HUDEP-2 (cell line): ENCODE measurements around the gene ZNF169.
"Not testable (repeated sequence)": the region's sequence is repeated elsewhere in the genome, so short reads cannot be mapped to it uniquely, and the experiment has no call there.

Source experiments
- DNase-seq, 76 experiments: peaks; one replicate each; lab custom pipeline; 2025; ENCODE audit not compliant: unreplicated experiment in 76 of 76; lab: John Stamatoyannopoulos, UW

The ZNF169 gene

DNA sequence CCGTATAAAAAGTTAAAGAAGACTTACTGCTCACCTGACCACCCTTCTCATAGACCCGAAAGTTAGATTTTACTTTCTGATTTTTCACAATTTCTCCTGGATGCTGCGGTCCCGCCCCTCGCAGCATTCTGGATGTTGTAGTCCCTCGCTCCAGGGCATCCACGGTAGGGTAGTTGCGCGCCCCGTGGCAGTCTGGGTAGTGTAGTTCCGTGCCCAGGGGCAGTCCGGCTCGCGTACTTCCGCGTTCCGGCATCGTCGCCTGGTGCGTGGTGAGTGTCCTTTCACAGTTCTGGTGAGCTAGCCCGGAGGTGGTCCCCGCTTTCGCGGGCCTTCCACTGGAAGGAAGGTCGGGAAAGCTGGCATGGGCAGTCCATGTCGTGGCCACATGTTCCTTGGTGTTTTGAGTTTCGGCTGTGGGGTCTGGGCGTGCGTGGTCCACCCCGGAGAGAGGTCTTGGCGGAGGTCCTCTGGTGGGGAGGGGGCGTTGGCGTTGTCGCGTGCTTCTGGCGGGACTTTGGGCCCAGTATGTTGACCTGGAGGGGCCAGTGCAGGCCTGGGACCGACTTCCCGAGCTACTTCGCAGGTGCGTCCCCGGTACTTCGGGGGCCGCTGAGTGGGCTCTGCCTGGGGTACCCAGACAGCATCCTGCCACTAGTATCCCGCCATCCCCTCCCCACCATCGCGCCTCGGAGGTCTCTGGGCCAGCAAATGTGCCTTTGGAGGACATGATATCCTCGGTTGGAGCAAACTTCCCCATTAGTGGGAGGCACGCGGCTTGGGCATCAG lies at the start of gene ZNF169:
TSS of gene ZNF169 (plus strand) at position 222 of the 786 bp plus-strand sequence. CDS start 19,515 bp downstream, outside the sequence.
- peak in 73 of 76 experiments; percentile 8 to 90 (median 77) for DNase-seq

DNA sequence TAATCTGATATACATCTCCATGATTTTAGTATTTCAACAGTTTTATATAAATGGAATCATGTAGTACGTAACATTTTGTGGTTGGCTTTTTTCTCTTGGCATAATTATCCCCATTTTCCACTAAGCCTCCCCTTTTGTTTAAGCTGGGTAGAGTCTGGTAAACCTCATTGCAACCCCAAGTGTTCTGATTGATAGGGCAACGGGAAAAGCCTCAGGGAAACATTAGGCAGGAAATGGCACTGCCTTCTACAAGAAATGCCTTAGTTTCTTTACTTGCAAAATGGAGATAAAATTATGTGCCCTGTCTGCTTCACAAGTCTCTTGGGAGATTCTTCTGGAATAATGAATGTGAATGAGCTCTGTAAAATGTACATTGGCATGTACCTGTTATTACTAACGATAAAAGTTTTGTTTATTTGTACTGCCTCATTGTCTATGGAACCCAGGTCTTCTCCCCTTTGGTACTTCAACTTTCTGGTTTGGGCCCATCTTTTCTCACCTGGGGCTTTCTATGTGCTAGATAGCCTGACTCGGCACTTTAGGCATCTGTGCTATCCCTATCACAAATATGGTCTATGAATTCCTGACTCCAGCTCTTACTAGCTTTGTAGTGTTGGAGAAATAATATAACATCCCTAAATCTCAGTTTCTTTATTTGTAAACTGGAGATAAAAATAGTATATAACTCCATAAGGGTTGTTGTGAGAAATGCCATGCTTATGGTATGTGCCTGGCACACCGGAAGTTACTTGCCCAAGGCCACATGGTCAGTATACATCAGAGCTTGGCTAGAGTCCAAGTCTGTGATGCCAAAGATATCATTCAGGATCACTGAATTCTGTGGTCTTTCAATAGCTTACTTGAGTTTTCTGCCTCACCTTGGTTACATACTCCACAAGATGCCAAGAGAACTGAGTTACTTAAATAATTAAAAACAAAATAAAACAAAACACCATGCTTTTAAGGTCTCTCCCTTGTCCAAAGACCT lies 48.2 kb upstream of the ZNF169 start:
- DNase-seq = peak in 2 of 76 experiments; percentile 3 to 5

DNA sequence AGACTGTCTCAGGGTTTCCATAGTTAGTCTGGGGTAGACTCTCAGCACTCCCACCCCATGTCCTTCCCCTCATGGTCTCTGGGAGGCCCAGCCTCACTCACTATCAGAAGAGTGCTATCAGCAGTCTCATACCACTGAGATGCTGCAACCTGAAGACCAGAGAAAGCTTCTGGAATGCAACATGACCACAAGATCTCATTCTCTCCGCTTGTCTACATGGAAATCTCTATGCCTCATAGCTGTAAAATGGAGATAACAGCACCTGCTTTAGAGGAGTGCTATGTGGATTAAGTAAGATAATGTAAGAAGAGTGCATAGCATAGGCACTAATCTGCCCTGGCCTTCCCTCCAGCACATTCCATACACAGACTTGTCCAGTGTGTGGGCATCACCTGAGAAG lies 47.0 kb upstream of the ZNF169 start:
- peak in 15 of 76 experiments; percentile 1 to 43 (median 10) for DNase-seq

DNA sequence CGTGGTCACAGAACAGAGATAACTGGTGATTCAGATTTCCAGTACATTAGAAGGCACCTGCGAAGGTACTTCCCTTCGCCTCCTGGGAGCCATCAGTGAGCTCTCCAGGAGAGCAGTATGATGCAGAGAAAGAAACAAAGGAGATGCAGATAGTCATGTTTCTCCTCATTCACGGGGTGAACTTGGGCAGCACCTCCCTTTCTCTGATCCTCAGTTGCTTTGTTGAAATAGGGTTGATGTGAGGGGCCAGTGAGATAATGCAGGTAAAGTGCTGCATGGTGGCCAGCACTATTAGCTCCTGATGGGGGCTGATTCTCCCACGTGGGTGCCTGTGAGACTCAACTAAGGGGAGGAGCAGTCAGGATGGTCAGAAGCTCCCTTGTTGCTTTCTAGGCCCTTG lies 46.6 kb upstream of the ZNF169 start:
- no peak for DNase-seq

DNA sequence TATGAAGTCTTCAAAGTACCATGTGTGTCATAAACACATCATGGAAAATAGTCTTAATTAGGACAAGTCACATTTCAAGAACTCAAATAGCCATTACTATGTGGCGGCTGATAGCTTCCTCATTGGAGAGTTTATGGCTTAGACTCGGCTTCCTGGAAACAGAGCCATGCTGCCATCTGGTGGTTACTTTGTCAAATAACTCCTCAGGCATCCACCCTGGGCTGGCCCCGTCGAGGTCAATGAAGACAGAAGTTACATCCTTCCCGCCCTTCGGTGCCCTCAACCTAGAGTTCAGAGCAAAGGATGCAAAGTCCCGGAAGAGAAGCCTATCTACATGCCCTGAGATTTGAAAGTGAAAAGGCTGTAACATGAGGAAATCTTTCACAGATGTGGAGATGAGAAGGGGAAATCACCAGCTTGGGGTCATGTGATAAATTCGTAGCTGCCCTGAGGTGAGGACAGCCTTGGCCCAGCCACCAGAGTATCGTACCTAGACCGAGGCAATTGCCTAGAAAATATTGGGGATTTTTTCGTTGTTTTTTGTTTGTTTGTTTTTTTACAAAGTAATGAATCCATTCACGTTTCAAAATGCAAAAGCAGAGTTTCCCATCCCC lies 45.5 kb upstream of the ZNF169 start:
- DNase-seq = peak in 68 of 76 experiments; percentile 2 to 77 (median 46)

DNA sequence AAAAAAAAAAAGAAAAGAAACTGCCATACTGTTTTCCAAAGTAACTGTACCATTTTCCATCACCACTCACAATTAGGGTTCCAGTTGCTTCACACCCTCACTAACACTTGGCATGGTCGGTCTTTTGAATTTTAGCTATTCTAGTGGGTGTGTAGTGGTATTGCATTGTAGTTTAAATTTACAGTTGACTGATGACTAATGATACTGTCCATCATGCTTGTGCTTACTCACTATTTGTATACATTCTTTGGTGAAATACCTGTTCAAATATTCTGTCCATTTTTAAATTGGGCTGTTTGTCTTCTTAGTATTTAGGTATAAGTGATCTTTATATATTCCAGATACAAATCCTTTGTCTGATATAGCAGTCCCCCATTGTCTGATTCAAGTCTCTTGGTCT lies 36.2 kb upstream of the ZNF169 start:
- no peak for DNase-seq

DNA sequence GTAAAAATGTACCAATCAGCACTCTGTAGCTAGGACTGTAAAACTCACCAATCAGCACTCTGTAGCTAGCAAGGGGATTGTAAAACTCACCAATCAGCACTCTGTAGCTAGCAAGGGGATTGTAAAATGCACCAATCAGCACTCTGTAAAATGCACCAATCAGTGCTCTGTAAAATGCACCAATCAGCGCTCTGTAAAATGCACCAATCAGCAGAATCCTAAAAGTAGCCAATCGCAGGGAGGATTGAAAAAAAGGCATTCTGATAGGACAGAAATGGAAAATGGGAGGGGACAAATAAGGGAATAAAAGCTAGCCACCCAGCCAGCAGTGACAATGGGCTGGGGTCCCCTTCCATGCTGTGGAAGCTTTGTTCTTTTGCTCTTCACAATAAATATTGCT lies 33.7 kb upstream of the ZNF169 start:
- DNase-seq = not testable (repeated sequence)

DNA sequence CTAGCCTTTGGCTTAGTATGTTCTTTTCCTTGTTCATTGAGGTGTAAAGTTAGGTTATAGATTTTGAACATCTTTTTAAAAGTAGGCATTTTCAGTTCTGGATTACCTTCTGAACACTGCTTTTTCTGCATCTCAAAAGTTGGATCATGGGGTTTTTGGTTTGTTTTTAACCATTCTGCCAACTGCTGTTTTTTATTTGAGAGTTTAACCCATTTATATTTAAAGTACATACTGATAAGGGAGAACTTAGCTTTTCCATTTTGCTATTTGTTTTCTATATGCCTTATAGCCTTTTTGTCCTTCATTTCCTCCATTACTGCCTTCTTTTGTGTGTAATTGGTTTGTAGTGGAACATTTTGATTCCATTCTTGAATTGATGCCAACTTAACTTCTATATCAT lies 30.5 kb upstream of the ZNF169 start:
- no peak for DNase-seq

DNA sequence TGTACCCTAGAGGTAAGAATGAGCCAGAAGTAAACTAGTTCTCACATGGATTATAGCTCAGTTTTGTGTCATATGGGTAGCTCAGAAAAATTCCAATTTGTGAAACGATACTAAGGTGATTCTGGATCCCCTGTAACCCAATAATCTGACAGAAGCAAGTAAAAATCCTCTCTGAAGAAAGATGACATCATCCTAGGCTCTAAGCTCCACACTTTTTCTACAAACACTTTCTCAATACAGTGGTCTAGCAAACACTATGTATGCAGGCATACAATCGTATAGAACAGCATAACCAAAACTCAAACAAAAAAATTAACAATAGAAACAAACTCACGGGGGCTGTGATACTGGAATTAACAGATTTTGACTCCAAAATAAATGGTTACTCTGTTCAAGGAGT lies 26.7 kb upstream of the ZNF169 start:
- DNase-seq = no peak

DNA sequence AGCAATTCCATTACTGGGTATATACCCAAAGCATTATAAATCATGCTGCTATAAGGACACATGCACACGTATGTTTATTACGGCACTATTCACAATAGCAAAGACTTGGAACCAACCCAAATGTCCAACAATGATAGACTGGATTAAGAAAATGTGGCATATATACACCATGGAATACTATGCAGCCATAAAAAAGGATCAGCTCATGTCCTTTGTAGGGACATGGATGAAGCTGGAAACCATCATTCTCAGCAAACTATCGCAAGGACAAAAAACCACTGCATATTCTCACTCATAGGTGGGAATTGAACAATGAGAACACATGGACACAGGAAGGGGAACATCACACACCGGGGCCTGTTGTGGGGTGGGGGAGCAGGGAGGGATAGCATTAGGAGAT lies 18.0 kb upstream of the ZNF169 start:
- DNase-seq = not testable (repeated sequence)

DNA sequence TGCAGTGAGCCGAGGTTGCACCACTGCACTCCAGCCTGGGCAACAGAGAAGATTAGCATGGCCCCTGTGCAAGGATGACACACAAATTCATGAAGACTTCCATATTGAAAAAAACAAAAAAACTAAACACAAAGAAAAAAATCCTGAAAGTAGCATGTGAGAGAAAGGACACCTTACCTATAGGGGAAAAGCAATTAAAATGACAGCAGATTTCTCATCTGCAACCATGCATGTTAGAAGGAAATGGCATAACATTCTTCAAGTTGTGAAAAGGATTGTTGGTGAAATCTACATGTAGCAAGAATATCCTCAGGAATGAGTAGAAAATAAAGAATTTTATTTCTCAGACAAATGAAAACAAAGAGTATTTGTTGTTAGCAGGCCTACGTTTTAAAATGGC lies 13.4 kb upstream of the ZNF169 start:
- DNase-seq = no peak

DNA sequence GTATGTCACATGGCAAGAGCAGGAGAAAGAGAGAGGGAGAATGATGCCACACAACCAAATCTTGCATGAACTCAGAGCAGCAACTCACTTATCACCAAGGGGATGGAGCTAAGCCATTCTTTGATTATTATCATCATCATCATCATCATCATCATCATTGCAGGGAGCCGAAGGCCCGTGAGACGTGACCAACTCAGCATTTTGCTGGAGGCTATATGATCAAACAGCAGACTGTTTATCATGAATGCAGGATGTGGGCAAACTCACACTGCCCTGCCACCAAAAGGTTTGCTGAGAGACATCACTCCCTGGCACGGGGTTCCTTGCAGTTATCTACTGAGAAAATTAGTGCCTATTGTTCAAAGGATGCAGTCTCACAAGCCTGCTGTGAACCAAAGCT lies 8.6 kb upstream of the ZNF169 start:
- no peak for DNase-seq

DNA sequence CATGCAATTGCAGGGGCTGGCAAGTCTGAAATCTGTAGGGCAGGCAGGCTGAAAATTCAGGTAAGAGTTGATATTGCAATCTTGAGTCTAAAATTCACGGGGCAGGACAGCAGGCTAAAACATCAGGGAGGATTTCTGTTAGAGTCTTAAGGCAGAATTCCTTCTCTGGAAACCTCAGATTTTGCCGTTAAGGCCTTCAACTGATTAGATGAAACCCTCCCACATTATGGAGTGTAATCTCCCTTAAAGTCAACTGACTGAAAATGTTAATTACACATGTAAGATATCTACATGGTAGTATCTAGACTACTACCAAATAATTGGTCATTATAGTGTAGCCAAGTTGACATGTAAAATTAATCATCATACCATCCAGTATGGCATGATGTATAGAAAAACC lies 3.1 kb upstream of the ZNF169 start:
- DNase-seq = no peak

DNA sequence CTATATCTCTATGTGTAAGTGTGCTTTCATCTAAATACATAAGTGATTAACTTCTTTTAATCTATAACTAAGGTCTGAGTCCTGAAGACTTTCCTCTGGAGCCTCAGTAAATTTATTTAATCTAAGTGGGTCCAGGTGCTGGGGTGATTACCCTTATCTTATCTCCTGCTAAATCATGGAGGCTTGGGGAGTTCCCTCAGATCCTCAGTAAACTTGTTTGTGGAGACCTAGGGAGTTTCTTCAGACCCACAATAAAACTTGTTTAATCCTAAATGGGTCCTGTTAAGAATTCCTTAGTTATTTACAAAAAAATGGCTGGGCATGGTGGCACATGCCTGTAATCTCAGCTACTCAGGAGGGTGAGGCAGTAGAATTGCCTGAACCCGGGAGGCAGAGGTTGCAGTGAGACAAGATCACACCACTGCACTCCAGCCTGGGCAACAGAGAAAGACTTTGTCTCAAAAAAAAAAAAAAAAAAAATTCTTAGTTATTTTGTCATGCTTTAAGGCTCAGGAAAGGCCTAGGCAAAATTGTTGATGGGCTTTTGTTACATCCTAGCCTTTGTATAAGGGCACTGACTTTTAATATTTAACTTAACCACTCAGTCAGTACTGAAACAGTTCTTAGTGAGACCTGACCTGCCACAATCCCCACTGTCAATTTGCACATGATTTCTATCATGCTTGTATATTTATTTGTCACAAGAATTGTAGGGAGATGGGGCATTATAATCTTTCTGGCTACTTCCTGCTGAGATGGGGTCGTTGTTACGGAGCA lies 6.7 kb downstream of the ZNF169 start:
- DNase-seq = peak in 1 of 76 experiments; percentile 18

DNA sequence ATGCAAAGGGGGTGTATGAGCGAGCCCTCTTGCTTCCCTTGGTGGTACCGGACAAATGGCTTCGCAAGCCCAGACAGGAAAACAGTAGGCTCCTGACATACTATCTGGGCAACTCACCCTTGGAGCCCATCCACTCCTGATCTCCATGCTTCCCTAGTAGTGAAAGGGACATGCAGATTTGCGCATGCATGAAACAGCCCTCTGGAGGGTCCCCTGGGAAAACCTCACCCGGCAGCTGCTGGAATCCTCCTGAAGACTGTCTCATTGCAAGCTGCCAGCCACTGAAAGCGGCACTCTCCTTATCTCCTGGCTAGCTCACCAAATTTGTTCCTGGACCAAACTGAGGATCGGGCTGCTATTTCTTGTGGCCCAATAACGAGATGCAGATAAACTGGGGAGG lies 10.2 kb downstream of the ZNF169 start:
- peak in 6 of 76 experiments; percentile 6 to 42 (median 18) for DNase-seq

DNA sequence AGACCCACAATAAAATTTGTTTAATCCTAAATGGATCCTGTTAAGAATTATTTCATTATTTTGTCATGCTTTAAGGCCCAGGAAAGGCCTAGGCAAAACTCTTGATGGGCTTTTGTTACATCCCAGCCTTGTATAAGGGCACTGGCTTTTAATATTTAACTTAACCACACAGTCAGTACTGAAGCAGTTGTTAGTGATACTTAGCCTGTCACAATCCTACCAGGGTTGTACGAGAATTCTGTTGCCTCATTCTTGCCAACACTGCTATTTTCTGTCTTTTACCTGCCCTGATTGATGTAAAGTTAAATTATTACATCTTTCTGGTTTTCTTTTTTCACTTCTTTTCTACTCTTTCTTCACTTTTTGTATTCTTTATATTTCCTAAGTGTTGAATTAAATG lies 10.9 kb downstream of the ZNF169 start:
- DNase-seq = no peak

DNA sequence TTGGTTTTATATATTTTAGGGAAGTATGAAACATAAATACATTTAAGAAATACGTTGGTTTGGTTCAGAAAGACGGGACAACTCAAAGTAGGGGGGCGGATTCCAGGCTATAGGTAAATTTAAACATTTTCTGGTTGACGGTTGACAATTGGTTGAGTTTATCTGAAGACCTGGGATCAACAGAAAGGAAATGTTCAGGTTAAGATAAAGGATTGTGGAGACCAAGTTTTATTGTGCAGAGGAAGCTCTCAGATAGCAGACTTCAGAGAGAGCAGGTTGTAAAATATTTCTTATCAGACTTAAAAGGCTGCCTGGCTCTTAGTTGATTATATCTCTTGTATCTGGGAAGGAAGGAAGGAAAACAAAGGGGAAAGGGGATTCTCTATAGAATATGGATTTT lies 17.9 kb downstream of the ZNF169 start:
- peak in 4 of 76 experiments; percentile 9 to 34 (median 14) for DNase-seq

DNA sequence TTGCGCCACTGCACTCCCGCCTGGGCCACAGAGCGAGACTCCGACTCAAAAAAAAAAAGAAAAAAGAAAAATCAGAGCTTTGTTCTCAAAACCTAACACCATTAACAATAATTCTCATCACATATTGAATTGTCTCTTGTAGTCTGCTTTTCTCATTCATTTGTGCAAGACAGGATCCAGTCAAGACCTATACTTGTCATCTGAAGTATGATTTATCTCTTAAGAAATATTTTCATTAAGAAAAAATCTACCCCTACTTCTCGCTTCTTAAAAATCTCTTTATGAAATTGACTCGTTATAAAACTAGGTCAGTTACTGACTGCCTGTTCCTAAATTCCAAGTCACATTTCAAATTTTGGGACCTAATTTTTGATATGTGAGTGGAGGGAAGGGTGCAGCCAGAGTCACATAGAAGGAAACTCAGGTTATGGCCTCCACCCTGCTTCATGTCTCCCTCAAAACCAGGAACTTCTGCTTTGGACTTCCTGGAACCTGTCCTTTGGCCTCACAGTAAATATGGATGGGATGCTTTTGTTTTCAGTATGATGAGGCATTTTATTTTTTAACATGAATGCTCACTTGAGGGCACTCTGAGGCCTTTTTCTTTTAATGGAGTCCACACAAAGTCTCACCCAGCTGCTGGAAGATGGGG lies 18.9 kb downstream of the ZNF169 start:
- no peak for DNase-seq

DNA sequence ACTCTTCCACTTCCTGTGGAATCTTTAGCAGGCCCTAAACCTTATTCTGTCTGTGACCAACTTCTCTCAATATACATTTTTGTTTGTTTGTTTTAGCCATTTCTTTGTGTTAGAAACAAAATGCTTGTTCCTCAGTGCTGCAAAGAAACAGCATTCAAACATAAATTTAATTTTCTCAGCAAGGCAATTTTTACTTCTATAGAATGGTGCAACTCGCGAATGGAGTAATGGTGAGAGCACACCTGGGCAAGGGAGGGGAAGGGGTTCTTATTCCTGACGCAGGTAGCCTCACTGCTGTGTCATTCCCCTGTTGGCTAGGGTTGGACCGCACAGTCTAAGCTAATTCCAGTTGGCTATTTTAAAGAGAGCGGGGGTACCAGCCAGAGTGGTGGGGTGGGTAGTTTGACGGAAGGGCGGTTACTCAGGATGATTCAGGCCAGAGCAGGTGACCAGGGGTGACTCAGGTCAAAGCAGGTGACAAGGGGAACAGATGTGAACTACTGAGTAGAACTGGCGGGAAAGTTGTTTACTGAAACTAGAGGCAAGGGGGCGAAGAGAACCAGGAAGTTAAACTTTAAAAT lies 21.4 kb downstream of the ZNF169 start:
- no peak for DNase-seq
